HG03521 (cell line): ENCODE measurements around the gene IRF3.
A peak's percentile ranks its signal among the peaks of the same experiment; 100 is the strongest.

Experiments used
- ATAC-seq: cut with Tn5 transposase; IDR thresholded peaks from one replicate; pipeline ENCODE4 v1.9.1; 2021; ENCODE audit warnings: mild to moderate bottlenecking, moderate library complexity; ENCODE audit not compliant: unreplicated experiment

IRF3 gene

DNA sequence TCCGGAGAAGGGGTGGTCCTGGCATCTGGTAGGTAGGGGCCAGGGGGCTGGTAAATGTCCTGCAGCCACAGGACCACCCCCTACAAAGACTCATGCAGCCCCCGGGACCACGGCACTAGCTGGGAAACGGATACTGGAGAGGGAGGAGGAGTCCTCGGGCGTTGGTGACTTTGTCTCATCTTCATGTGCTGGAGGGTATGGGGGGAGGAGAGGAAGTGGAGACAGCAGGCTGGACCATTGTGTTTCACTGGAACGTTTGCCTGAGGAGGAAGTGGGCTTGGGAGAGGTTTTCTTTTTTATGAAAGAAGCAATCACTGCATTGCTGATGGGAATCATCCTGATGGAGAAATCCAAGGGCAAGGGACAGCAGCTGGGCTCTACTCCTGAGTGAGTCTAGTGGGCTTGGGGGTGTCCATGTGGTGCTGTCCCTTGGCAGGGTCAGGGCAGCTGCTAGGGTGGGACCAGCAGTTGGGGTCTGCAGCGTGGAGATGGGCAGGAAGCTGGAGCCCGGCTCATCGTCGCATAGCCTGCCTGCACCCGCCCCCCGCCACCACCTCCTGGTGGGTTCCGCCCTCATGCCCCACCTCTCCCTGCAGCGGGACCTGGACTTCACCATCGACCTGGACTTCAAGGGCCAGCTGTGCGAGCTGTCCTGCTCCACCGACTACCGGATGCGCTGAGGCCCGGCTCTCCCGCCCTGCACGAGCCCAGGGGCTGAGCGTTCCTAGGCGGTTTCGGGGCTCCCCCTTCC is 22.1 kb upstream of the IRF3 start:
- ATAC-seq: no peak

DNA sequence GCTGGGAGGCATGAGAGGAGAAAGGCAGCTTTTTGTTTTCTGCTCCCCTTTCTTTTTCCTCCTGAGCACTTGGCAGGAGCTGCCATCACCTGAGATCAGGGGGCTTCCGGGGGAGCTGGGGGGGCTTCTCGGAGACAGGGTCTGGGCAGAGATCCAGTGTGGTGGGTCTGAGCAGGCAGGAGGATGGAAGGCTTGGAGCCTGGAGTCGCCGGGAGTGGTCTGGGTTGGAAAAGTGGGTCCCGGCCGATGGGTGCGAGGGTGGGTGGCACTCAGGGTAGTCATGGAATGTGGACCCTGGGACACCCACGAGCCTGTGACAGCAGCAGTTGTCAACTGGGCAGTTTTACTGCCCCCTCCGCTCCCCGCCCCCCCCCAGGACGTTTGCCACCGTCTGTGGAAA is 21.5 kb upstream of the IRF3 start:
- no peak for ATAC-seq

DNA sequence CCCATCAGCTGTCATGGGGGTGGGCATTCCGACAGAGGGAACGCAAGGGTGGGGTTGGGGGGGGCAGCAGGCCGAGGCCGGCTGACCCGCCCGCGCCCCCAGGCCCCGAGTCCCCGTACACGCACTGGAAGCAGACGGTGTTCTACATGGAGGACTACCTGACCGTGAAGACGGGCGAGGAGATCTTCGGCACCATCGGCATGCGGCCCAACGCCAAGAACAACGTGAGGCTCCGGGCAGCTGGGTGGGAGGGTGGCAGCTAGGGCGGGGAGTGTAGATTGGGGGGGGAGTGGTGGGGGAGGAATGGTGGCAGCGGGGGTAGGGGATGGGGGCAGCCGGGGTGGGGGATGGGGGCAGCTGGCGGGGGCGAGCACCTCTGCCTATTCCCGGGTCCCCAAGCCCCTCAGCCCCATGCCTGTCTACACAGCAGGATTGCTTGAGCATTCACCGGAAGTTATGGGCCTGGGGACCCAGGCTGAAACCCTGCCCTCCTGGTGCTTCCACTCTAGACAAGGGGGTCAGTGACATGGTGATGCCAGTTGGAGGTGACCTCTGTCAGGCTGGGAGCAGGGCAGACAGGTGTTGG is 20.9 kb upstream of the IRF3 start:
- ATAC-seq: no peak

DNA sequence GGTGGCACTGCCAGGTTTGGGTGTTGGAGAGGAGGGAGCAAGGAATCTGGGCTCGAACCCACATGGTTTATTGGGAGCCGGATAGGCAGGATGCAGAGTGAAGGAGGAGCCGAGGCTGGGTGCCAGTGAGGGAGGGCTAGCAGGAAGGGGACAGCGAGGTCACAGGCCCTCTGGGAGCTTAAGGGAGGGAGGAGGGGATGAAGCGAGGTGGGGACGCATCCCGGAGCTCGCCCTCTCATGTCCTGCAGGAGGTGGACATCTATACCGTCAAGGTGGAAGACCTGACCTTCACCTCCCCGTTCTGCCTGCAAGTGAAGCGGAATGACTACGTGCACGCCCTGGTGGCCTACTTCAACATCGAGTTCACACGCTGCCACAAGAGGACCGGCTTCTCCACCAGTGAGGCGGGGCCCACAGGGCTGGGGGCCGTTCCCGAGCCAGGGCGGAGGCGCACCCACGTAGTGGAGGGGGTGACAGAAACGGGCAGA is 20.2 kb upstream of the IRF3 start:
- ATAC-seq: no peak

DNA sequence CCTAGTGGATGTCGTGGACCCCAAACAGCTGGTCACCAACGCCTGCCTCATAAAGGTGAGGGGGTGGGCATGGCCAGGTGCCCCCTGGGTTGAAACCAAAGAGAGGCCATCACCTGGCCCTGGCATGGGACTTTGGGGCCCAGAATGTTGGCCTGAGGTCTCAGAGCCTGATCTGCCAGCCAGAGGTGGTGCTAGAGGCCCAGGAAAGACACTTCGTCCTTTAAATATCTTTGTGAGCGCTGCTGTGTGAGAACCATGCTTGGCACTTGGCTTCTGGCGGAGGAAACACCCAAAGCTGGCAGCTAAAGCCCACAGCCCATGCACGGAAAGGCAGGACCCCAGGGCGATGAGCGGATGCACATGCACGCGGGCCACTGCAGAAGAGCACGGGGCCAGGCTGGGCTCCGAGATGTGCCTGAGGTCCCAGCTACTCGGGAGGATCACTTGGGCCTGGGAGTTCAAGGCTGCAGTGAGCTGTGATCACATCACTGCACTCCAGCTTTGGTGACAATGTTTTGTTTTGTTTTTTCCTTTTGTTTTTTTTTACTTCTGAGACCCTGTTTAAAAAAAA is 19.4 kb upstream of the IRF3 start:
- no peak for ATAC-seq

DNA sequence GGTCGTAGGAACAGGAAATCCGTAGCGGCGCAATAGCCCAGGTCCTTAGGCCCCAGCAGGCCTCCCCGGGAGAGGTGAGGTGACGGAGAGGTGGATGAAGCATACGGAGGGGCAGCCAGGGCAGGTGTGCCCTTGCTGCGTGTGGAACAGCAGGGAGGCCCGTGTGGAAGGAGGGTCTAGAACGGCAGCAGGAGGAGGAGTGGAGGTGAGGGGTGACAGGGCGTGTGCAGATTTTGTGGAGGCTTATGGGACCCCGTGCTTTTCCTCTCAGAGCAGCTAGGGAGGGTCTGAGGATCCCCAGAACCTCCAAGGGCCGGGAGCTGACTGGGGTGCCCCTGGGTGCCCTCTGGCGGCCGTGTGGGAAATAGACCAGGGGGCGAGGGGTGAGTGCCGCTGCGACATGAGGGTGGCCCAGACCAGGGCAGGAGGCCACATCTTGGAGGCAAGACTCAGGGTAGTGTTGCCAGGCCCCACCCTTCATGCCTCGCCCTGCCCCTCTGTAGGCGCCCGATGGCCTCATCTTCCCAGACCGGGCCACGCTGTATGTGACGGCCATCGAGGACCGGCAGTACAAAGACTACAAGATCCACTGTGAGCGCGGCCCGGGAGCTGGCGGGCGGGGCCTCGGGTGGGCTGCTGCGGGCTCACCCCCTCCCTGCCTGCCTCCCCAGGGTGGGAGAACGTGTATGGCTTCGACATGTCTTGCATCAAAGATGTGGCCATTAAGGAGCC is 18.8 kb upstream of the IRF3 start:
- ATAC-seq: no peak

DNA sequence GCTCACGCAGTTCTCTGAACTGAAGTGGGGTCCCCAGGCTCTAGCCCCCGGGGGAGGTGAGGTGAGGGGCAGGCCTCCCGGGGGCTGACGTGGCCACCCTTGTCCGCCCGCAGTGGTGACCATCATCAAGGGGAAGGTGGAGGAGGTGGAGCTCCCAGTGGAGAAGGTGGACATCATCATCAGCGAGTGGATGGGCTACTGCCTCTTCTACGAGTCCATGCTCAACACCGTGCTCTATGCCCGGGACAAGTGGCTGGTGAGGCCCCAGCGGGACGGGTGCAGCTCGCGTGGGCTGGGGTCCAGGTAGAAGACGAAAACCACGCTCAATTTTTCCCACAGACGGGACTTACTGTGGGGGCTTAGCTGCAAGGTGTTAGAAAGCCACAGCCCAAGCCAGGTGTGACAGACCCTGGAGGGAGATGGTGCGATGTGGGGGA is 18.2 kb upstream of the IRF3 start:
- ATAC-seq: no peak

DNA sequence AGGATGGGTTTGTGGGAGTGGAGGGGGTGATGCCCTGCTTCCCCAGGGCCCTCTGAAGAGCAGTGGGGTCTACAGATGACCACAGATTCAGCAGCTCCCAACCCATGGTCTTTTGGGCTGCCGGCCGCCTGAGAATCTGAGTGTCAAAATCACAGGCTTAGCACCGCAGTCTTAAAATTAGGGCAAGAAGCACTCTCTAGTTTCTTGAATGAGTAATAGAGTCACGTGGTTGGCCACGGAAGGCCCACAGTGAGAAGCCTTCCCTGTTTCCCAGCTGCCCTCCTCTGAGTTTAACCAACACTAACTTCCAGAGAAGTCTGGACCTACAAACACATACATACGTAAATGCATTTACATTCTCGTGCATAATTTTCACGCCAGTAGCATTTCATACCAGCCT is 16.6 kb upstream of the IRF3 start:
- no peak for ATAC-seq

DNA sequence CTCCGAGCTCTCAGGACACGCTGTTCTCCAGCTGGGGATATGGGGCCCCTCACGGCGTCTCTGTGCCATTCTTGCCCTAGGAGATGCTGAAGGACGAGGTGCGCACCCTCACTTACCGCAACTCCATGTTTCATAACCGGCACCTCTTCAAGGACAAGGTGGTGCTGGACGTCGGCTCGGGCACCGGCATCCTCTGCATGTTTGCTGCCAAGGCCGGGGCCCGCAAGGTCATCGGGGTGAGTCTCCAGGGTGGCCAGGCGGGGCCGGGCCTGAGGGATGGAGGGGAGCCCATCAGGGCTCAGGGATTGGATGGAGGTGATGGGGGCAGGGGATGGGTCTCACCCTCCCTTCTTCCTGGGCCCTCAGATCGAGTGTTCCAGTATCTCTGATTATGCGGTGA is 16.2 kb upstream of the IRF3 start:
- no peak for ATAC-seq

DNA sequence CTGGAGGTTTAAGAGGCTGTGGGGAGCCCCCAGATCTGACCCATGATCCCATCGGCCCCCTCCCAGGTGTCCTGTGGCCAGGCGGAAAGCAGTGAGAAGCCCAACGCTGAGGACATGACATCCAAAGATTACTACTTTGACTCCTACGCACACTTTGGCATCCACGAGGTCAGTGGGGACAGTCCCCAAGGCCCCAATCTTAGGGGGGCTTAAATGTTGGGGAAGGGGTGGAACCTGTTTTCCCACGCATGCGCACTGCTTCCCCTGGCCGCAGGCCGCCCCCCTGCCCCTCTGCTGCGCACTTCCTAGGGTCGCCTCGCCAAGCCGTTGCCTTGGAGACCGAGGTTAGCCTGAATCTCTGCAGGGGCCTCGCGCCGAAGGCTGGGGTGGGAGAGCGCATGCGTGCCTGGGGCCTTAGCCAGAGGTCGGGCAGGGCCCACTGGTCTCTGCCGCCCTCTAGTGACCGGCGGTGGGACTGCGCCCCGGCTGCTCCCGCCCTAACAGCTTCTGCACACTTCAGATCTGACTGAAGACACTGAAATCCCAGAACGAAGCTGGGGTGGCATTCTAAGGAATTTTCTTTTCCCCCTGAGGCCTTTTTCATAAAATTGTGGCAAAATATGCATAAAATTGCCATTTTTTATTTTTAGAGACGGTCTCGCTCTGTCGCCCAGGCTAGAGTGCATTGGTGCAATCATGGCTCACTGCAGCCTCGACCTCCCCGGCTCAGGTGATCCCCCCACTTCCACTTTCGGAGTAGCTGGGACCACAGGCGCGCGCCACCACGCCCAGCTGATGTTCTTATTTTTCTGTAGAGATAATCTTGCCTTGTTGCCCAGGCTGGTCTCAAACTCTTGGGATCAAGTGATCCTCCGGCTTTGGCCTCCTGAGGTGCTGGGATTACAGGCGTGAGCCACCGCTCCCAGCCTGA is 15.0 kb upstream of the IRF3 start:
- no peak for ATAC-seq

DNA sequence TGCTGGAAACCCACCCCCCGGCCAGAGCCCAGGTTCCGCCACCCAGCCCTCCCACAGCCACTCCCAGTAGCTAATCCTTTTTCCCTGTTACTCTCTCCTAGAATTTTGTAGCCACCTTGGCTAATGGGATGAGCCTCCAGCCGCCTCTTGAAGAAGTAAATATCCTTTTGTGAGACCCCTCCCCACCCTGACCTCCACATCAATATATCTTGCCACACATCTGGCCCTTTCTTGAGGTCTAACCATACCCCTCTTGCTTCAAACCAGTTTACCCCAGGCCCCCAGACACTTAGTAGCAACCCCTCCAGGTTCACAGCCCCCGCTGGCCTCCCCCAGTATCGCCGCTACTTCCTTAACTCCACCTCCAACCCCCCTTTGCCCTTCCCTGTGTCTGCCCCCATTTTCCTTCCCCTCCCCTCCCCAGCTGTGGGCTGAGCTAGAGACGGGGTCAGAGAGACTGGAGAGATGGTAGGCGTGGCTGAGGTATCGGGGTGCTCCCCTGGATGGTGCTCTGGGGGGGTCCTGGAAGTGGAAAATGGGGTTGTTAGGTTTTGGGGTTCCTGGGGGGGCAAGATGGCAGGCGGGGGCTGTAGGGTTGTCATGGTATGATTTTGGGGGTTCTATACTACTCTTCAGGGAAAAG is 14.2 kb upstream of the IRF3 start:
- no peak for ATAC-seq

DNA sequence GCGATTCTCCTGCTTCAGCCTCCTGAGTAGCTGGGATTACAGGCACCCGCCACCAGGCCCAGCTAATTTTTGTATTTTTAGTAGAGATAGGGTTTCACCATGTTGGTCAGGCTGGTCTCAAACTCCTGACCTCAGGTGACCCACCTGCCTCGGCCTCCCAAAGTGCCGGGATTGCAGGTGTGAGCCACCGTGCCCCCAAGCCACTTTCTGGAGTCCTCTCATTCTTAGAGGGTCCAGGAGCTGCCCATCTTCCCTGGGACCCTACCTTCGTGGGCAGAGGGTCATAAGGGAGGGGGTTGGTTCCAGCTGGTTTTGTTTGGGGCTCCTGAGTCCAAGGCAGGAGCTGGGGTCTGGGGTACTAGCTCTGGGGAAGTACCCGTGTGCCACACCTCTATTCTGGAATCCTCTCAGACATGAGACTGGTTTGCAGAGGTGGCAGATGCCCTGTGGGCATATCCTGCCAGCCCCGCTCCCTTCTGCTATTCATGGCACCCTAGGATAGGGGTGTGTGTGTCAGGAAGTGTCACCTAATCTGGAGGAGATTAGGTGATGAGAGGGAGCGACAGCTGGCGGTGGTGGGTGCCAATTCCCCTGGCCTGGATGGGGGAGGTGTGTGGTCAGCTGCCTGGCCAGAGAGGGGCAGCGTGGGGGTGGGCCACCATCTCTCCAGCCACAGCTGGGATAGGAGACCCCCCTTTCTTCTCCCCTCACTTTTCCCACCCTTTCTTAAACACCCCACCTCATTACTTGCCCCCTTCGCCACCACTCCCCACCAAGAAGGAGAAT is 13.5 kb upstream of the IRF3 start:
- no peak for ATAC-seq

DNA sequence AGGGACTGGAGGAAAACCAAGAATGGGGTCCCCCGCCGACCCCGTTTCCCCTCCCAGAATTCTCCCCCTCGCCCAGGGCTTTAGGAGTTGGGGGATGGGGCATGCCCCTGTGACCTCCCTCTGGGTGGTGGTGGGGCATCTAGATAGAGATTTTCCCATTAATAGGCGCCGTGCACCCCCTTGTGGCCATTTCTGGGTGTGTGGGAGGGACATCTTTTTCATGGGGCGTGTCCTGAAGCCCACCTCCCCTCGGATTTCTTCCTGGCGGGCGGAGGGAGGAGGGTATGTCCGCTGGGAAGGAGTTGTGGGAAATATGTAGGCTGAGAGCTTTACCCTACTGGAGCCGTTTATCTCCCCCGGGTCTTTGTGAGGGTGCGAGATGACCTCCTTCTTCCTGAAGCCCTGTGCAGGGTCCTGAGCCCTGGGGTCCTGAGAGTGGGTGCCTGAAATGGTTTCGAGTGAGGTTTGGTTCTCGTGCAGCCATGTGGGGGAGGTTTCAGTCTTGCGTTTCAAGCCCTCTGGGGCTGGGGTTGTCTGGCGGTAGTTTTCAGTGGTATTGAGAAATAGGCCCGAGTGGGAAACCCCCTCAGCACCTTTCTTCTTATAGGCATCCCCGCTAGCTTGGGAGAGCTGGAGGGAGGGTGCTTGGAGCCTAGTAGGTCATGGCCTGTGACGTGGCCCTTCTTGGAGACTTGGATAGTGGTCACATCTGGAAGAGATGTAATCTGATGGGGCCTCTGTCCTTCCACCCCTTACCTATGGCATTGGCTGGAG is 12.4 kb upstream of the IRF3 start:
- no peak for ATAC-seq

DNA sequence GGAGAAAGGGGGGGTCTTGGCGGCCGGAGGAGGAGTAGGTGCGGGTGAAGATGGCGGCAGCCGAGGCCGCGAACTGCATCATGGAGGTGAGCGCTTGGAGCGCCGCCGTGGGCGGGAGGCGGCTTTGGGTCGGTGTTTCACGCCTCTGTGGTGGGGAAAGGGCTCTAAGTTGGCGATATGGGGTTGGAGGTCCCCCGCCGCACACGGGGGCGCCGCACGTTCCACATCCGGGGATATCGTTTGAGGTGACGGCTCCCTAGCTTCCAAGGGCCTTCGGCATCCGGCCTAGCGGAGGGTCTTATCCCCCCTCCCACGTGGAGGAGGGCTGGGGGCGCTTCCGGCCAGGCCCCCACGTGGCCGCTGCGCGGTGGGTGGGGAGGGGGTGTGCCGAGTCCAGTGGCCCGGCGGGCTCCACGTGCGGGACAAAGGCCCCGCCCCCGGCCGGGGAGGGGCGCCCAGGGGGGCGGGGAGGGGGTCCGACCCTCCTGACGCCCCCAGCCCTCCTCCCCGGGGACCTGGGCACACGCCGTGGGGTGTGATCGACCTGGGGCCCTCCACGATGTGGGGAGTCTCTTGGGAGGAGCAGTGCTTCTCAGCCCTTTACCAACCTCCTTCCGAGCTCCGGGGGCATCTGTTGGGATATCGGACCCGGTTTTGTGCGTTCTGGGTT is 11.7 kb upstream of the IRF3 start, which contains the start of gene PRMT1:
Gene PRMT1 (plus strand): TSS at position 41 of the 670 bp plus-strand sequence. CDS start 10 bp downstream, at position 51.
- peak; percentile 11 for ATAC-seq

DNA sequence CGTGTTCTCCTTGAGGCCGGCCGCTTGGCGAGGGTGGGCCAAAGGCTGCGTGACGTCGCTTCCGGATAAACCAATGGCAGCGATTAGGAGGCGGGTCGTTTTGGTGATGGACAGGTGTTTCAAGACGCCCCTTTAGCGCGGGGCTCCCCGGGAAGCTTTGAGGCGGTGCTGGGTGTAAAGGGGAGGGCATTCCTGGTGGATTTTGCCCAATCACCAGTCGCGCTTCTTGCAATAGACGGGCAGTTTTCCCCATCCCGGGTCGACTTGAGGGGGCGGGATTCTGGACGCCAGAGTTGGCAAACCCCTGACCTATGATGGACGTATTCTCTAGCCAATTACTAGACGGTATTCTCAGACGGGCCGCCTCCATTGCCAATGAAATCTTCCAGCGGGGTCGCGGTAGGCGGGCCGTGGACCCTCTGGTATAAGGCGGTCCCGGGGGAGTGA is 11.2 kb upstream of the IRF3 start:
- ATAC-seq: peak; percentile 65

DNA sequence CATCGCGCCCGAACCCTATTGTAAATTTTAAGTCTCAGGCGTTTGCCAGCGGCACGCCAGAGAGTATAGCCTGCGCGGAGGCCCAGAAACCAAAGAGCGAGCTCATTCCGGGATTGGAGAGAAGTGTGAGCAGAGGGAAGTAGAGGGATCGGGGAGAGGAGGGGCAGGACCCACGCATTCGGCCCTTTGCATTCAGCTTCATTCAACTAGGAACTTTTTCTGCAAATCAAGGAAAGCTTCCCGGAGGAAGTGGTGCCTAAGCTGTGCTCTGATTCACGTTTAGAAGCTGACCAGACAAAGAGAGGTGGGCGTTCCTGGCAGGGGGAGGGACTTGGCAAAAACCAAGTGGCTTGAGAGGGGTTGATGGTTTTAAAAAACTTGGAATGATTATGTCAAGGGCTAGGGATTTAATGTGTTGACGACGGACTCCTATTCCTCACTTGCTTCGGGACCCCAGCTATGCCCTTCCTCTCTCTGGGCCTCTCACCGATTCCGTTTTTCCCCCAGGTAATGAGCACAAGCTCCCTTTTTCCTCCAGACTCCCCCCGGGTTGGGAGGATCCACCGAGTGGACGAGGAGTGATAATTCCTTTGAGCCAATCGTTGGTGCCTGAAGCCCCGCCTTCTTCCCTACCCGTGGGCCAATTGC is 10.6 kb upstream of the IRF3 start:
- ATAC-seq: peak; percentile 14
